ENCODE measurements around the gene RANBP3.

RANBP3 gene

DNA sequence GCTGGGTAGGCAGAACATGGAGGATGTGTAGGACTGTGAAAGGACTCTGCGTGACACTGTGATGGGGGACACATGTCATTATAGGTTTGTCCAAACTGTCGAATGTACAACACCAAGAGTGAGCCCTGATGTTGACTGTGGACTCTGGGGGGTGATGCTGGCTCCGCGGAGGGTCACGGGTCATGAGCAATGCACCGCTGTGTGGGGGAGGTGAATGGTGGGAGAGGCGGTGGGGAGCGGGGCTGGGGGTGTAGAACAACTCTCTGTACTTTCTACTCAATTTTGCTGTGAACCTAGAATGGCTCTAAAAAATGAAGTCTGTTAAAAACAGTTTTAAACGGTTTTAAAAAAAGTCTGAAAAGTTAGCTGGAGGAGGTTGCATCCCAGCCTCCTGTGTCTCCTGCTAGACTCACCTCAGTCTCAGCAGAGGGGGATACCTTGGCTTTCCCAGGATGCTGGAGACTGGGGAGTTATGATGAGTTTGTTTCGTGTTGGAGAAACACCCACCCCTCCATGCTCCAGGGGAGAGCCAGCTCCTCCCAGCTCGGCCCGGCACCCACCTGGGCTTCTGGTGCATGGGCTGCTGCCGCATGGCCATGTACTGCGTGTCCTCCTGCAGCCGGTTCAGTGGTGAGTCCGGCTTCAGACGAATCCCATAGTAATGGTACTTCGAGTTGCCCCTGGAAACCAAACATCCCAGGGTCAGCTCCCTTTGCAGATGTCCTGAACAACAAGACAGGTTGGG is 34.7 kb upstream of the RANBP3 start:
- no peak for DNase-seq
- Histone ChIP-seq H2AFZ (ENCODE audit: low read length) (no peak overlapping the region), H3K36me3 (replicated peaks; ENCODE audit: insufficient read depth, low read length) (no peaks in the 10 kb centered on the region), H3K79me2 (ENCODE audit: low read length) (no peaks in the 10 kb centered on the region), H3K9ac (ENCODE audit: low read length) (no peak overlapping the region), H3K4me1 (ENCODE audit: low read length) (no peaks in the 10 kb centered on the region), H3K9me2 (replicated peaks; ENCODE audit: insufficient read depth, low read length) (no peaks in the 10 kb centered on the region), H3F3A (ENCODE audit: insufficient read depth, low read length) (no peaks in the 10 kb centered on the region), H3K4me3 (ENCODE audit: low read length) (no peak overlapping the region), H3K27me3 (replicated peaks; ENCODE audit: insufficient read depth, low read length) (peaks cover 96% of the 10 kb centered on the region), H3K4me2 (ENCODE audit: low read depth, low read length) (no peak overlapping the region), H3K27ac (ENCODE audit: low read length) (no peak overlapping the region), H4K20me1 (ENCODE audit: insufficient read depth, low read length) (no peaks in the 10 kb centered on the region), H3K9me3 (replicated peaks; ENCODE audit: insufficient read depth, low read length) (no peaks in the 10 kb centered on the region)
- TF ChIP-seq EZH2phosphoT487 (IDR thresholded peaks at IDR 0.05; ENCODE audit: low read length) (no peak), EZH2 (optimal IDR thresholded peaks at IDR 0.05; ENCODE audit: low read depth, low read length) (no peak), CTCF (IDR thresholded peaks at IDR 0.05; ENCODE audit: low read length) (no peak)

- Histone ChIP-seq H2AFZ (ENCODE audit: low read length) (no peak overlapping the region), H3F3A (ENCODE audit: insufficient read depth, low read length) (no peaks in the 10 kb centered on the region), H3K79me2 (ENCODE audit: low read length) (no peaks in the 10 kb centered on the region), H4K20me1 (ENCODE audit: insufficient read depth, low read length) (no peaks in the 10 kb centered on the region), H3K4me3 (ENCODE audit: low read length) (no peak overlapping the region), H3K27me3 (replicated peaks; ENCODE audit: insufficient read depth, low read length) (peaks cover 96% of the 10 kb centered on the region), H3K4me2 (ENCODE audit: low read depth, low read length) (no peak overlapping the region), H3K9ac (ENCODE audit: low read length) (no peak overlapping the region), H3K9me3 (replicated peaks; ENCODE audit: insufficient read depth, low read length) (no peaks in the 10 kb centered on the region), H3K27ac (ENCODE audit: low read length) (no peak overlapping the region), H3K9me2 (replicated peaks; ENCODE audit: insufficient read depth, low read length) (no peaks in the 10 kb centered on the region), H3K4me1 (ENCODE audit: low read length) (no peaks in the 10 kb centered on the region), H3K36me3 (replicated peaks; ENCODE audit: insufficient read depth, low read length) (no peaks in the 10 kb centered on the region)
- TF ChIP-seq CTCF (IDR thresholded peaks at IDR 0.05; ENCODE audit: low read length) (no peak), EZH2 (optimal IDR thresholded peaks at IDR 0.05; ENCODE audit: low read depth, low read length) (no peak), EZH2phosphoT487 (IDR thresholded peaks at IDR 0.05; ENCODE audit: low read length) (no peak)
- no peak for DNase-seq
Observed at GRCh38 chr19:6011794-6012193, 33.9 kb upstream of the RANBP3 start.

GRCh38 chr19:6011206-6011605 is 33.3 kb upstream of the RANBP3 start:
- H2AFZ ChIP-seq (ENCODE audit: low read length): no peak overlapping the region
- no peak overlapping the region for H3K9ac ChIP-seq (ENCODE audit: low read length)
- H3K9me2 ChIP-seq (replicated peaks; ENCODE audit: insufficient read depth, low read length): no peaks in the 10 kb centered on the region
- H3K4me2 ChIP-seq (ENCODE audit: low read depth, low read length): no peak overlapping the region
- no peak overlapping the region for H3K27ac ChIP-seq (ENCODE audit: low read length)
- no peaks in the 10 kb centered on the region for H3K36me3 ChIP-seq (replicated peaks; ENCODE audit: insufficient read depth, low read length)
- H3K27me3 ChIP-seq (replicated peaks; ENCODE audit: insufficient read depth, low read length): peaks cover 95% of the 10 kb centered on the region
- H4K20me1 ChIP-seq (ENCODE audit: insufficient read depth, low read length): no peaks in the 10 kb centered on the region
- H3K4me3 ChIP-seq (ENCODE audit: low read length): no peak overlapping the region
- TF ChIP-seq CTCF (IDR thresholded peaks at IDR 0.05; ENCODE audit: low read length) (no peak), EZH2phosphoT487 (IDR thresholded peaks at IDR 0.05; ENCODE audit: low read length) (no peak), EZH2 (optimal IDR thresholded peaks at IDR 0.05; ENCODE audit: low read depth, low read length) (no peak)
- H3K79me2 ChIP-seq (ENCODE audit: low read length): no peaks in the 10 kb centered on the region
- no peaks in the 10 kb centered on the region for H3K9me3 ChIP-seq (replicated peaks; ENCODE audit: insufficient read depth, low read length)
- H3K4me1 ChIP-seq (ENCODE audit: low read length): no peaks in the 10 kb centered on the region
- H3F3A ChIP-seq (ENCODE audit: insufficient read depth, low read length): no peaks in the 10 kb centered on the region
- DNase-seq: no peak

Measured in MM.1S (cell line).